Stimulated activated CD8-positive, alpha-beta memory T cell treated with anti-CD3 and anti-CD28 coated beads, Interleukin-4, amount 100 ng/mL, for 24 hours (primary cell): ENCODE results near the gene F2.
A peak's percentile ranks its signal among the peaks of the same experiment; 100 is the strongest.
"Not testable (repeated sequence)": the region's sequence is repeated elsewhere in the genome, so short reads cannot be mapped to it uniquely, and the experiment has no call there.

Experiments used
- DNase-seq: peaks from one replicate; pipeline ENCODE4 v3.0.0-alpha.2; 2020; ENCODE audit warnings: low read depth

Gene F2

DNA sequence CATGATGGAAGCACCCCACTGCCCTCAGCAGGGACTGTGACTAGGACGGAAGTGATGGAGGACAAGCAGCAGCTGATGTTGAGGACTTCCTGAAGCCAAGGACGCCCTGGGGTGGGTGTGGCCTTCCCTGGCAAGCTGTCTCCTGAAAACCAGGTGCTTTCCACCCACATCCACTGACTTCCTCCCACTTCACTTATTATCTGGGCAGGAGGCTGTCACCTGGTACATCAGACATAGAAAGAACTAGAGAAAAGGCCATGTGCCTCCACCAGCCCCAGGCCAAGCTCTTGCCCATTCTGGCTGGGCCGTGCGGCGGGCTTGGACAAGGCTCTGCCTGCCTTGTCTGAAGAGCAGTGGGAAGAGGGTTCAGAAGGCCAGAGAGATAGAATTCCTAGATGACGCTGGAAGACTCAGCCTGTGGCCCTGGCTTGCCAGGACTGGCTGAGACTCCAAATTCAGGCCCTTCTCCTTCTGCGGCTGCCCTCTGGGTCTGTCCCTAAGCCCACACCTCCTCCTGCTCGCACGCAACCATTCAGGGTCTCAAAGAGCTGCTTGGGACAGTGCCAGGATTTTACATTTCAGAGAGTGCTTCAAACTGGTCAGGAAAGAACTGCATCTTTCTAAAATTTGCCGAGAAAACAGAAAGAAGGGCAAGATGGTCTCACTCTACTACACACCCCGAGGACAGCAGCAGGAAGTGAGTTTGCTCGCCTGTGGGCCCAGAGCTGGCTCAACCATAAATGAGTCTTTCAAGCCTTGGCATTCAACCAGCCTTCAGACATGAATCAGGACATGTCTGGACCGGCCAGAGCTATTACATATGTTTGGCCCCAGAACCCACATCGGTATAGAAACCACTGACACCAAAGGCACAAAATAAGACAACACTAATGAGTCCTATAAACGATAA, 31.9 kb upstream of the F2 start:
- DNase-seq, result no peak

DNA sequence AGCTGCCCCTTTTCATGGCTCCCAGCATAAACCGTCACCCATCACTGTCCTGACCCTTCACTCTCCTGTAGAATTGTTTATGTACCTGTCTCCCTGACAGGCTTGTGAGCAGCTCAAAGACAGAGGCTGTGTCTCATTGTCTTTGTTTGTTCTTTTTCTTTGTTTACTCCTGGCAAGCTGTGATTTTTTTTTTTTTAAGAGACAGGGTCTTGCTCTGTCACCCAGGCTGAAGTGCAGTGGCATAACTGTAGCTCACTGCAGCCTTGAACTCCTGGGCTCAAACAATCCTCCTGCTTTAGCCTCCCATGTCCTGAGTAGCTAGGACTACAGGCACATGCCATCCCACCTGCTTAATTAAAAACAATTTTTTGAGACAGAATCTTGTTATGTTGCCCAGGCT, 28.3 kb upstream of the F2 start:
- DNase-seq, result no peak

DNA sequence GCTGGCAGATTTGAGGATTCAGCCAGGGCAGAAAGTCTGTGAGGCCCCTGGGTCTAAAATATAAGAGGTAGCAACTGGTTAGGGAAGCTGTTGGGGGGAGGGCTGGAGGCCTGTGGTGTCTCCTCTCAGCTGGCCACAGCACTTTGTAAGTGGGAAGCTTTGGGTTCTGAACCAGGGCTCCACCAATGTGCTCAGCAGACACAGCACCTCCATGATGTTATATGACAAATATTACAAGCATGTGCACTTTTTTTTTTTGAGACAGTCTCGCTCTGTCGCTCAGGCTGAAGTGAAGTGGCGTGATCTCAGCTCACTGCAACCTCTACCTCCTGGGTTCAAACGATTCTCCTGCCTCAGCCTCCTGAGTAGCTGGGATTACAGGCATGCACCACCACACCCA, 26.6 kb upstream of the F2 start:
- no peak for DNase-seq

DNA sequence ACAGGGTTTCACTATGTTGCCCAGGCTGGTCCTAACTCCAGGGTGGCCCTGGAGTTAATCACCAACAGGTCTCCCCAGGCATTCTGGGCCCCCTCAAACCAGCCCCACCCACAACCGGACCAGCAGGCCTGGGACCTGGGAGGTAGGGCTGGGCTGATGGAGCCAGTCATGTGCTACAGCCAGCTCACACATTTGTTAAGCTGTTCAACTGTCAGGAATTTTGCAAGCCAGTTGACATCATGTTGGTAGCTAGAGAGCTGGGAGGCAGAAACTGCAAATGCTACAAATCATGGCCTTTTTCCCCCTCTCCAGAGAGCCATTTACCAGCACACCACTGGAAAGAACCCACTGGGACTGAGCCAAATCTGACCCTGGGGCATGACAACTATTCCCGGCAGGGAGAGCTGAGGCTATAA, 25.4 kb upstream of the F2 start:
- no peak for DNase-seq

DNA sequence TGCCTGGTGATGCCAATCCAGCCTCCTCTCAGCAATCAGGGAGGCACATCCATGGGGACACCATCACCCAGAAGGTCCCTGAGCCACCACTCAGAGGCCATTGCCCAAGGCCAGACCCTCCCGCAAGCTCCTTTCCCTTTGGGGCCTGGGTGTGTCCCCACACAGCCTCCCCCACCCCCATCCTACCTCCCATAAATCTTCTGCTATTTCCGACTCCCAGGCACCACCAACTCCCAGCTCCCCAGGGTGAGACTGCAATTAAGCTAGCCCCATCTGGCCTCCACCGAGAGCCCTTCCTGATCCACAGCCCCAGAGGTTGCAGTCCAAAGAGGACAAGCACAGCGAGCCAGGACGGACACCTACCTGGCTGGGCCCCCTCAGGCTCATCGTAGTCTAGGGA, 24.9 kb upstream of the F2 start:
- DNase-seq, result no peak

DNA sequence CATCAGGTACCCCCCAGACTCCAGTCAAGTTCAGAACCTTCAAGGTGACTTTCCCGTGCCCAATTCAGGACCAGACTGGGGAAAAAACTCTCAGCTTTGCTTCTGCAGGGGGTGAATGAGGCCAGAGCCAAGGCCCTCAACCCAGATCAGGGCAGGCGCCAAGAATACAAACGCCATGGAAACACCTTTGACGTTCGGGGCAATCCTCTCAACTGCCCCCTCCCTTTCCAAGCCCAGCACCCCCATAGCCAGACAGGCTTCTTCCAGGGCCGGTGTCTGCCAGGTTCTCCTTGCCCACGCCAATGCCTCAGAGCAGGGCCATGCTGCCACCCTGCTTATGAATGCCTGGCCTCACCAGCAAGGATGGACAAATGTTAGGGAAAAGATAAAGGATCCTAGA, 24.4 kb upstream of the F2 start:
- no peak for DNase-seq

DNA sequence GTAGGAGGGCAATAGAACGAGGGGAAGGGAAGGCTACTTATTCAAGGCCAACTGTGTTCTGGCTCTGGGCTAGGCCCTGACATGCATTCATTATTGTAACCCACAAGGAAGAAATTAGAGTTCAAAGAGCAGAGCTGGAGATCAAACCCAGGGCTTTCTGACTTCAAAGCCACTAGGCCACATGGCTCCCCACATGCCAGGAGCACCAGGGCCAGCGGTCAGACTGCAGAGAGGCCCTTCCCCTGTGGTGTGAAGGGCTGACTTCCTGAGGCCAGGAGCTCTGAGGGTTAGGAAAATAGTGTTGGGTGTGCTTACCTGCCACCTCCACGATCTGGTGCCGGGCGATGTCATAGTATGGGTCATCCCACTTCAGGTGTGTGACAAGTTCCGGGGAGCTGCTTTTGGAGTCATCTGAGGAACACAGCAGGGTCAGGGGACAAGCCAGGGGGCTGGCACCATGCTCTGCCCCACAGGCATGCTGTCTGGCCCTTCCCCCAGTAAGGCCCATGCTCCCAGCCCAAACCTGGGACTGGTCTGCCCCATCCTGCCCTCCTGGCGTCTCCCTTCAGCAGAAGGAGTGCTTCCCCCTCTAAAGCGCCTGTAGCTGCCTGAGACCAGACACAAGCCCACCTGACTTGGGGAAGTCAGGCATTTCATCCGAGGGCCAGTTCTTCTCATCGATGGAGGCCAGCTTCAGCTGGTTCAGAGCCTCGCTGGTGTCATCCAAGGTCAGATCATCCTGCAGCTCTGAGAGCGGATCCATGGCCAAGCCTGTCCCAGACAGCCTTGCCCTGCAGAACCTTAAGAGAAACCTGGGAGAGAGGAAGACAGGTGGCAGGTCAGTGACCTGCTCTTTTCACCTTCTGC, 23.4 kb upstream of the F2 start:
- DNase-seq, result no peak

DNA sequence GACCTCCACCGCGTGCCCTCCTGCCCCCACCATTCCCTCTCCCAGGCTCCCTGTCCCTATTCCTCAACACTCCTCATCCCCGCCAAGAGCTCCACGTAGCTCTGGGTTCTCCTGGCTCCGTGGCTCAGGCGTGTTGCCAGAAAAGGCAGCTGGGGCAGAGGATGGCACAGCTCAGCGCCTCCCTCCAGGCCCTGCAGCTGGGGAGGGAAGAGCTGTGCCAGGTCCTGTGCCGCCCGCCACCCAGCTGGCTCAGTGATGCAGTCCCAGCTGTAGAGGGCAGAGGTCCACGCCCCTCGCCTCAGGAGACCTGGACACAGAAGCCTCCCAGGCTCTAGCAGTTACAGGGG, 22.8 kb upstream of the F2 start:
- no peak for DNase-seq

DNA sequence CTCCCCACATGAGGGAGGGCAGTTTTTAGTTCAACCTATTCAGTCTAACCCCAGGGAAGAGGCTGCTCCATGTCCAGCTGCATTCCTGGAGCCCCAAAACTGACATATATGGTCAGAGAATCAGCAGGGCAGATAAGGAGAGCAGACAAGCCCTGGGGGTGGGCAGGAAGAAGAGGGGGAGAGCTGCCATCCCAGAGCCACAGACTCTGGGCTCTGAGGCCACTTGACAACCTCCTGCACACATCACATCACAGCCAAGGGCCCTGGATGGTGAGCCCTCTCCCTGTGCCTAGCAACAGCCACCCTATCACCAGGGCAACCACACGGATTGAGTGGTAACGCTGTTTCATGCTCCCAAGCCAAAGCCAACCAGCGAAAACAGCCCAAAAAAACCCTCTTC, 21.7 kb upstream of the F2 start:
- no peak for DNase-seq

DNA sequence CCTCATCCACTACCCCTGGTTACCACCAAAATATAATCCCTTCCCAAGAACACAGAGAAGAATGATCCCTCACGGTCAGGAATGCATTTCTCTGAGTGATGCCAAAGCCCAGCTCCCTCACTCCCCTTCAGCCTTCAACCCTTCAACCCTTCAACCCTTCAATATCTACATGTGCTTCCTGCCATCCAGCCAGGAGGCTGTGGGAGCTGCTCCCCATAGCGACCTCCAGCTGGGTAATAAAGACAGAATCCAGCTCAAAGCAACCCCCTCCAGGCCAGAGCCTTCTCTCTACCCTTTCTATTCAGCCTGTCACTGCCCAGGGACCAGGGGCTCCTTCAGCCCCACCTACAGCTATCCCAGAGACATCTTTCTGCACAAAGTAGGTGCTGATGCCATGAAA, 21.3 kb upstream of the F2 start:
- no peak for DNase-seq

DNA sequence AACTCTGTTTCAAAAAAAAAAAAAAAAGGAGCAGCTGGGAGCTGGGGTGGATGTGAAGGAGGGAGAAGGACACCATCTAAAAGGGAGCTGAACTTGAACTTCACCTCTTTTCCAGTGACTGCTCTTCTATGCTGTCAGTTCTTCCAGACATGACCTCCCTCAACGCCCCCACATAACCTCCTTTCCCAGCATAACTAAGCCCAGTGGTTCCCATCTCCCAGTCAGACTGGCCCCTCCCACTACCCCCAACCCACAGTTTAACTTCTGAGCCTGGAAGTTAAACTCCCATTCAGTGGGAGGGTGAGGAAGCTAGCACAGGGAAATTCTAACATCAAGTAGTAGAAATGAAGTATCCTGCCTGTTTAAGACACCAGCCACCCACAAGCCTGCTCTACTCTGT, 20.4 kb upstream of the F2 start:
- no peak for DNase-seq

DNA sequence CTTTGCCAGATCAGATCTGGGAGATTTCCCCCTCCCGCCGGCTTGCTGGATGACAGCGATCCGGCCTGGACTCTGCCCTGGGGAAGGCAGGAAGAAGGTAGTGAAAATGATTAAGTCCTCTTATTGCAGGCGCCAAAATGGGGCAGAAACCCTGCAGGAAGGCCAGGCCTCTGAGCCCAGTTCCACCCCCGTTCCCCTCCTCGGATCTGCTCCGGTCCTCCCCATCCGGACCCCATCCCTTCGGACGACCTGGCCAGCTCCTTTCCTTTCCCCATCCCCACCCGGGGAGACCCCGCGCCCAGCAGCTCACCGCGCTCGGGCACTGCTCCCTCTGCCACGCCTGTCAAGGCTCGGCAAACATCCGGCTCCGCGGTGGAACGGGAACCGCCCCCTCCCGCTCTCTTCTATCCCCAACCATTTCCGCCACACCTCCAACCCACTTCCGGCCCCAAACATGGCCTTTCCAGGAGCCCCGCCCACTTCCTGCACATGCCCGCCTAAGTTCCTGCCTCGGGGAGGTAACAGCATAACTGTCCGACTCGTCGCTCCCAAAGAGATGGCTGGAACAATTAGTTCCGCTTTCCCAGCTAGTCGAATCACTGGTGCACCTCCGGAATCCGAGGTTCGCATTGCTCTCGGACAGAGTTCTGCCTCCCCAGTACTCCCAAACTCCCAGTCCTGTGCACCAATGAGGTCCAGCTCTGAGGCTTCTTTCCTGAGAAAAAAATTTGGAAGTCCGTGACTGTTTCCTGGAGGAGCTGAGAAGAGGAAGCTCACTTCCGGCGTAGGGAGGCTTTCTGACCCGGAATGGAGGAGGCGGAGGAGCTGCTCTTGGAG, 18.6 kb upstream of the F2 start, which contains the start of the genes ARHGAP1 and ZNF408:
Gene ARHGAP1 (minus strand): TSS at position 379 of the 837 bp plus-strand sequence. CDS start 4,512 bp downstream, outside the sequence.
Gene ZNF408 (plus strand): TSS at position 791 of the 837 bp plus-strand sequence. CDS start 17 bp downstream, at position 808.
- peak; percentile 98 for DNase-seq

DNA sequence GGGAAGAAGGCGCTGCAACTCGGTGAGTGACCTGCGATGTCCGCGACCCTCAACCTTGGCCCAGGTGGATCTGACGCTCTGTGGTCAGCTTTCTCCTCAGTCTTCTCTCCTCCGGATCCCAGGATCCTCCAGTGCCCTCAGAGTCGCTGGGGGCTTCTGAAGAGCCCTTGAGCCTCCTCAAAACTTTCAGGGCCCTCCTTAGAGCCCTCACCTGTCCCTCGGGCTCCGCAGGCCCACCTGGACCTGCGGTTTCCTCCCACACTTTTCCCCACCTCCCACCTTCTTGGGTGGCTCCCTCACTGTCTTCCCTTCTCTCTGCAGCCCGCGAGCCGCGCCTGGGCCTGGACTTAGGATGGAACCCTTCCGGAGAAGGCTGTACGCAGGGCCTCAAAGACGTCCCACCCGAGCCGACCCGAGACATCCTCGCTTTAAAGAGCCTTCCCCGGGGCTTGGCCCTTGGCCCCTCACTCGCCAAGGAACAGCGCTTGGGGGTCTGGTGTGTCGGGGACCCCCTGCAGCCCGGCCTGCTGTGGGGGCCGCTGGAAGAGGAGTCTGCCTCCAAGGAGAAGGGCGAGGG, 17.8 kb upstream of the F2 start:
- DNase-seq, result no peak

DNA sequence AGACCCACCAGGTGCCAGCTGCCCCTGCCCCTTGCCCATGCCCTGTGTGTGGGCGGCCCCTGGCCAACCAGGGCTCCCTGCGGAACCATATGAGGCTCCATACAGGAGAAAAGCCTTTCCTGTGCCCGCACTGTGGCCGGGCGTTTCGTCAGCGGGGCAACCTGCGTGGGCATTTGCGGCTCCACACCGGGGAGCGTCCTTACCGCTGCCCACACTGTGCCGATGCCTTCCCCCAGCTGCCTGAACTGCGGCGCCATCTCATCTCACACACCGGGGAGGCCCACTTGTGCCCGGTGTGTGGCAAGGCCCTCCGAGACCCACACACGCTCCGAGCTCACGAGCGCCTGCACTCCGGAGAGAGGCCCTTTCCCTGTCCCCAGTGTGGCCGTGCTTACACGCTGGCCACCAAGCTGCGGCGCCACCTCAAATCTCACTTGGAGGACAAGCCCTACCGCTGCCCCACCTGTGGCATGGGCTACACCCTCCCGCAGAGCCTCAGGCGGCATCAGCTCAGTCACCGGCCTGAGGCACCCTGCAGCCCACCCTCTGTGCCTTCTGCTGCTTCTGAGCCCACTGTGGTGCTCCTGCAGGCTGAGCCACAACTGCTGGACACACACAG, 13.8 kb upstream of the F2 start:
- no peak for DNase-seq

DNA sequence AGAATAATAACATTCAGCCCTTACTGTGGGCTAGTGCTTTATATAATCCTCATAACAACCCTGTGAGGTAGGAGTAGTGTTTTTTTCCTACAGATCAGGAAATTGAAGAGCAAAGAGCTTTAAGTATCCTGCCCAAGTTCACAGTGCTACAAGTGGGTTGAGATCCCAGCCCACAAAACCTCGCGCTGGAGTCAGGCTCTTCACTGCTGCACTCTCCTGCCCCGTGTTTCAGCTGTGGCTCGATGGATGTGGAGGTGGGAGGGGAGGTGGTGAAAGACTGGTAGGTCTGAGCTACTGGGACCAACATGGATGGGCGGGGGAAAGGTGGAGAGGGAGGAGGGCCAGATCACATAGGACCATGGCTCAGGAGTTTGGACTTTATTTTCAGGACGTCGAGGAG, 12.1 kb upstream of the F2 start:
- no peak for DNase-seq

DNA sequence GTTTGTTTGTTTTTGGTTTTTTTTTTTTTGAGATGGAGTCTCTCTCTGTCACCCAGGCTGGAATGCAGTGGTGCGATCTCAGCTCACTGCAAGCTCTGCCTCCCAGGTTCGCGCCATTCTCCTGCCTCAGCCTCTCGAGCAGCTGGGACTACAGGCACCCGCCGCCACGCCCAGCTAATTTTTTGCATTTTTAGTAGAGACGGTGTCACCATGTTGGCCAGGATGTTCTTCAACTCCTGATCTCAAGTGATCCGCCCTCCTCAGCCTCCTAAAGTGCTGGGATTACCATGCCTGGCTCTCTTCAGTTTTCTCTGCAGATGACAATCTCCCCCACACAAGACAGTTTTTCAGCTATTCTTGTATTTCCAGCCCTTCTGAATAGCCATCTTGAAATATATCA, 9.7 kb upstream of the F2 start:
- not testable (repeated sequence) for DNase-seq

DNA sequence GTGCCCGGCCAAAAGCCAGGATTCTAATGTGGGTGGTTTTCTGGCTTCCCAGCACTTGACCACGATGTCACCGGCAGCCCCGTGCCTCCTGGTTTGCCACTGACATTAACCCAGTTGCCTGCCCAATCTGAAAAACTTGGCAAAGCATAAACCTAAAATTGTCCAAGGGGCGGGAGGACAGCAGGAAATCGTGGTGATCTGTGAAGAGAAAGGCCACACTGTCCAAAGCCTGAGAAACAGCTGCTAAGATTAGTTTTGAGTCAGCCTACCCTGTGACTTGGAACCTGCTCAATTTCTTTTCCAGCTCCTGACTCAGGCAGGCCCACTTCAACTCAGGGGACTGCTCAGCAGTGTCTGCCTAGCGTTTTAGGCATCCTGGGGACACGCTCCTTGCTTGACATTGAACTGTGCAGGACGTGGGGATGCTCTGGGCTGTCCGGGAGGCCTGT, 8.2 kb upstream of the F2 start:
- no peak for DNase-seq

DNA sequence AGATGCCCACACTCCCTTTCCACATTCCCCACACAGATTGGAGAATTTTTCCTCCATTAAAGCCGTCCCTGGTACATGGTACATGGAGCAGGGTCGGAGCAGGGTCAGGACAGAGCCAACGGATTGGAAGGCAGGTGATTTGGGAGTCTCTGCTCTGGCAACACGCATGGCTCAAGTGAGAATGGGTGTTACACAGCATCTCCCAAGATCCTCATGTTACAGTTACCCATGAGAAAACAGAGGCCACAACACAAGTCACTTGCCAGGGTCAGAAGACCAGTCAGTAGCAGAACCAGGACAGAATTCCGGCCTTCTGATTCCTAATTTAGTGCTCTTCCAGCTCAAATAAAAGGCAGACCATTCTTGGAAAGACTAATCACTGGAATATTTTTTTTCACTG, 7.7 kb upstream of the F2 start:
- DNase-seq, result no peak

DNA sequence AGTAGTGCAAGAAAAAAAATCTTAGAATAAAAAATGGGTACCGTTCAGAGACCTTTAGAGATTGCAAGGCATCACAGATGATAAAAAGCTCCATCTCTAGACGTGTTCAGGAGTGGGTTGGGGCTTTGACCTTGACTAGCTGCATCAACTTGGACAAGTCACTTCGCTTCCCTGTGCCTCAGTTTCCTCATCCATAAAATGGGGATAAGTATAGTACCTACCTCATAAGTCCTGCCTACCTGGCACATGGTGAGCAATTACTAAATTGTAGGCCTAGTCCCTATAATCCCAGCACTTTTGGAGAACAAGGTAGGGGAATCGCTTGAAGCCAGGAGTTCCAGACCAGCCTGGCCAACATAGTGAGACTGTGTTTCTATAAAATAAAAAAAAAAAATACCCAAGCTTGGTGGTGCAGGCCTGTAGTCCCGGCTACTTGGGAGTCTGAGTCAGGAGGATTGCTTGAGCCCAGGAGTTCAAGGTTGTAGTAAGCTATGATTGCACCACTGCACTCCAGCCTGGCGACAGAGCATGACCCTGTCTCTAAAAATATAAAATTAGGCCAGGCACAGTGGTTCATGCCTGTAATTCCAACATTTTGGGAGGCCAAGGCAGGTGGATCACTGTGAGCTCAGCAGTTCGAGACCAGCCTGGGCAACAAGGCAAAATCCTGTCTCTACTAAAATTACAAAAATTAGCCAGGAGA, 6.0 kb upstream of the F2 start:
- DNase-seq, result no peak

DNA sequence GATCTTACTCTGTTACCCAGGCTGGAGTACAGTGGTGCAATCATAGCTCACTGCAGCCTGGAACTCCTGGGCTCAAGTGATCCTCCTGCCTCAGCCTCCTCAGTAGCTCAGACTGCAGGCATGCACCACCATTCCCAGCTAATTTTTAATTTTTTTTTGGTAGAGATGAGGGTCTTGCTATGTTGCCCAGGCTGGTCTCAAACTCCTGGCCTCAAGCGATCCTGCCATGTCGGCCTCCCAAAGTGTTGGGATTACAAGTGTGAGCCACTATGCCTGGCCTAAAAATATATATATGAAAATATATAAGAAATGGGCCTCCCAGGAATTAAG, 1.2 kb upstream of the F2 start:
- DNase-seq, result not testable (repeated sequence)
